Prostate gland (tissue), 2 donors: ENCODE results near the gene EXD3.

Experiments used
- POLR2A ChIP-seq: fragments of 450-650 bp; IDR thresholded peaks from one replicate; pipeline ENCODE4 v1.6.1; 2016; ENCODE audit warnings: antibody characterized with exemption, mild to moderate bottlenecking
- POLR2AphosphoS5 ChIP-seq: sonication (generic); formaldehyde crosslinking; IDR thresholded peaks from one replicate; pipeline ENCODE4 v1.6.1; 2017; ENCODE audit warnings: antibody characterized with exemption
- TF ChIP-seq, protein P1 (sequence below), 4 experiments: fragments of 200-600 bp in 2 of 4; fragments of 450-650 bp in 2 of 4; sonication (generic) in 2 of 4; IDR thresholded peaks; 1 replicate in 3 of 4; 2 replicates in 1 of 4; pipeline ENCODE4 v1.5.1; 2016 to 2019; ENCODE audit warnings: antibody characterized with exemption in 4 of 4, mild to moderate bottlenecking in 2 of 4, moderate library complexity in 2 of 4

GRCh38 chr9:137350696-137351584, 72.0 kb downstream of the EXD3 start:
- TF ChIP-seq, protein P1, sequence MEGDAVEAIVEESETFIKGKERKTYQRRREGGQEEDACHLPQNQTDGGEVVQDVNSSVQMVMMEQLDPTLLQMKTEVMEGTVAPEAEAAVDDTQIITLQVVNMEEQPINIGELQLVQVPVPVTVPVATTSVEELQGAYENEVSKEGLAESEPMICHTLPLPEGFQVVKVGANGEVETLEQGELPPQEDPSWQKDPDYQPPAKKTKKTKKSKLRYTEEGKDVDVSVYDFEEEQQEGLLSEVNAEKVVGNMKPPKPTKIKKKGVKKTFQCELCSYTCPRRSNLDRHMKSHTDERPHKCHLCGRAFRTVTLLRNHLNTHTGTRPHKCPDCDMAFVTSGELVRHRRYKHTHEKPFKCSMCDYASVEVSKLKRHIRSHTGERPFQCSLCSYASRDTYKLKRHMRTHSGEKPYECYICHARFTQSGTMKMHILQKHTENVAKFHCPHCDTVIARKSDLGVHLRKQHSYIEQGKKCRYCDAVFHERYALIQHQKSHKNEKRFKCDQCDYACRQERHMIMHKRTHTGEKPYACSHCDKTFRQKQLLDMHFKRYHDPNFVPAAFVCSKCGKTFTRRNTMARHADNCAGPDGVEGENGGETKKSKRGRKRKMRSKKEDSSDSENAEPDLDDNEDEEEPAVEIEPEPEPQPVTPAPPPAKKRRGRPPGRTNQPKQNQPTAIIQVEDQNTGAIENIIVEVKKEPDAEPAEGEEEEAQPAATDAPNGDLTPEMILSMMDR (IDR thresholded peaks at IDR 0.05), result no peak
- TF ChIP-seq POLR2AphosphoS5 (no peak), POLR2A (no peak)
